Right lobe of liver (tissue), 4 donors: ENCODE data around the gene GRIP1.

Source experiments
- POLR2A ChIP-seq: fragments of 450-650 bp; IDR thresholded peaks from one replicate; pipeline ENCODE4 v1.6.1; 2017; ENCODE audit warnings: antibody characterized with exemption, mild to moderate bottlenecking
- TF ChIP-seq, protein P1 (sequence below), 4 donors: fragments of 200-600 bp in 3 of 4; fragments of 450-650 bp in 1 of 4; IDR thresholded peaks; one replicate each; pipeline versions ENCODE4 v1.5.1 to v1.8.0; 2016 to 2022; ENCODE audit warnings: antibody characterized with exemption in 4 of 4, mild to moderate bottlenecking in 2 of 4
- donor health status: DM: no; HTN: no; CAD: no.
- donor health status: DM: no; HTN: no; CAD: no.
- donor health status: DM: no; HTN: yes; CAD: no.

DNA sequence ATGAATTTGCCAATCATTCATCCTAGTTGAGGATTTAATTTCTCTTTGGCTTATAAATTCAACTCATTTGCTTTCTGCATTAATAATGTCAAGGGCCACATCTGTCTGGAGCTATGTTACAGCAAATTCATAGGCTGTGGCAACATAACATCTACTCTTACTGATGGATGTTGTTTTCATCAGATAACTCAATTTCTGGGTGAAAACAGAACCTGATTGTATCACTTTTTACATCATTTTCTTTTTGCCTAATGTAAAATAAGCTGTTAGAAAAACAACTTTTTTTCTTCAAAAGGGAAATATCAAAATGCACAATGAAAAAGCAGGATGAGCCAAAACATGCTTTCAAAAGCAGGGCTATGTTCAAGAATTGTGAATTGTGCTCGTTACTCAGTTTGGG lies 303.3 kb downstream of the GRIP1 start:
- TF ChIP-seq, protein P1, sequence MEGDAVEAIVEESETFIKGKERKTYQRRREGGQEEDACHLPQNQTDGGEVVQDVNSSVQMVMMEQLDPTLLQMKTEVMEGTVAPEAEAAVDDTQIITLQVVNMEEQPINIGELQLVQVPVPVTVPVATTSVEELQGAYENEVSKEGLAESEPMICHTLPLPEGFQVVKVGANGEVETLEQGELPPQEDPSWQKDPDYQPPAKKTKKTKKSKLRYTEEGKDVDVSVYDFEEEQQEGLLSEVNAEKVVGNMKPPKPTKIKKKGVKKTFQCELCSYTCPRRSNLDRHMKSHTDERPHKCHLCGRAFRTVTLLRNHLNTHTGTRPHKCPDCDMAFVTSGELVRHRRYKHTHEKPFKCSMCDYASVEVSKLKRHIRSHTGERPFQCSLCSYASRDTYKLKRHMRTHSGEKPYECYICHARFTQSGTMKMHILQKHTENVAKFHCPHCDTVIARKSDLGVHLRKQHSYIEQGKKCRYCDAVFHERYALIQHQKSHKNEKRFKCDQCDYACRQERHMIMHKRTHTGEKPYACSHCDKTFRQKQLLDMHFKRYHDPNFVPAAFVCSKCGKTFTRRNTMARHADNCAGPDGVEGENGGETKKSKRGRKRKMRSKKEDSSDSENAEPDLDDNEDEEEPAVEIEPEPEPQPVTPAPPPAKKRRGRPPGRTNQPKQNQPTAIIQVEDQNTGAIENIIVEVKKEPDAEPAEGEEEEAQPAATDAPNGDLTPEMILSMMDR (IDR thresholded peaks at IDR 0.05) = no peak
- TF ChIP-seq POLR2A = no peak
